Stimulated activated naive B cell treated with anti-CD40 and anti-IgM and Interleukin-4, amounts not matched to agents 10 μg/mL and 1 μg/mL and 100 μg/mL, for 72 hours (primary cell): ENCODE data around the gene C5orf34.
"Not testable (repeated sequence)": the region's sequence is repeated elsewhere in the genome, so short reads cannot be mapped to it uniquely, and the experiment has no call there.

Experiments
- ATAC-seq, 2 donors: fragments of 150-1000 bp; cut with Tn5 transposase; replicated peaks; 2 replicates each; pipeline ENCODE4 v1.10.0; 2021; ENCODE audit warnings: moderate library complexity in 1 of 2
- DNase-seq: peaks from one replicate; pipeline ENCODE4 v3.0.0; 2021
- H3K27ac Mint-ChIP-seq: one replicate; pipeline ENCODE4 v1.8.0; 2022; ENCODE audit warnings: mild to moderate bottlenecking, mixed read lengths
- H3K27me3 Mint-ChIP-seq, 2 donors: one replicate each; pipeline ENCODE4 v1.8.0; 2022; ENCODE audit warnings: mixed read lengths in 2 of 2
- H3K36me3 Mint-ChIP-seq, 2 donors: one replicate each; pipeline ENCODE4 v1.8.0; 2022; ENCODE audit warnings: mixed read lengths in 2 of 2, mild to moderate bottlenecking in 1 of 2
- H3K4me1 Mint-ChIP-seq, 2 donors: one replicate each; pipeline ENCODE4 v1.8.0; 2022; ENCODE audit warnings: mixed read lengths in 2 of 2, mild to moderate bottlenecking in 1 of 2
- H3K4me3 Mint-ChIP-seq, 2 donors: one replicate each; pipeline ENCODE4 v1.8.0; 2022; ENCODE audit warnings: mild to moderate bottlenecking in 2 of 2, mixed read lengths in 2 of 2, moderate library complexity in 1 of 2
- H3K9me3 Mint-ChIP-seq, 2 donors: one replicate each; pipeline ENCODE4 v1.8.0; 2022; ENCODE audit warnings: mixed read lengths in 2 of 2, mild to moderate bottlenecking in 1 of 2

The C5orf34 gene

GRCh38 chr5:43486353-43486752 lies 28.6 kb downstream of the C5orf34 start:
- Mint-ChIP-seq H3K27me3 (no peaks in the 10 kb centered on the region), H3K4me1 (peaks cover 12 to 26% of the 10 kb centered on the region in 2 donors), H3K36me3 (peaks cover 6 to 15% of the 10 kb centered on the region in 2 donors), H3K4me3 (no peak overlapping the region), H3K27ac (no peak overlapping the region), H3K9me3 (no peaks in the 10 kb centered on the region)
- ATAC-seq (no peak), DNase-seq (no peak)

- Mint-ChIP-seq H3K9me3 (no peaks in the 10 kb centered on the region), H3K27ac (peak overlapping the region; percentile 100), H3K4me1 (peaks cover 12 to 26% of the 10 kb centered on the region in 2 donors), H3K36me3 (peaks cover 6 to 18% of the 10 kb centered on the region in 2 donors), H3K27me3 (no peaks in the 10 kb centered on the region), H3K4me3 (peak overlapping the region in 1 of 2 donors; percentile 10)
- ATAC-seq, result no peak
- no peak for DNase-seq
Measured at GRCh38 chr5:43485406-43485805, 29.5 kb downstream of the C5orf34 start.

GRCh38 chr5:43484106-43484849 lies 30.7 kb downstream of the C5orf34 start:
- H3K9me3 Mint-ChIP-seq, result no peaks in the 10 kb centered on the region
- DNase-seq (peak; percentile 87), ATAC-seq (peak; percentile 72 to 78)
- peak overlapping the region; percentile 100 for H3K27ac Mint-ChIP-seq
- peak overlapping the region; percentile 89 to 97 for H3K4me3 Mint-ChIP-seq
- peaks cover 14 to 26% of the 10 kb centered on the region in 2 donors for H3K4me1 Mint-ChIP-seq
- H3K36me3 Mint-ChIP-seq, result peaks cover 3 to 18% of the 10 kb centered on the region in 2 donors
- no peaks in the 10 kb centered on the region for H3K27me3 Mint-ChIP-seq

- ATAC-seq (peak; percentile 89 to 92), DNase-seq (peak; percentile 81)
- peak within 1 kb of the TSS; percentile 89 to 97 for H3K4me3 Mint-ChIP-seq
- H3K9me3 Mint-ChIP-seq, result no peaks in the 10 kb centered on the region
- H3K4me1 Mint-ChIP-seq, result peaks cover 14 to 26% of the 10 kb centered on the region in 2 donors
- H3K36me3 Mint-ChIP-seq, result peaks cover 3 to 18% of the 10 kb centered on the region in 2 donors
- peak within 1 kb of the TSS; percentile 100 for H3K27ac Mint-ChIP-seq
- H3K27me3 Mint-ChIP-seq, result no peaks in the 10 kb centered on the region
Measured at GRCh38 chr5:43483298-43484105, 31.4 kb downstream of the C5orf34 start, which contains the start of gene TMEM267. TSS of gene TMEM267 (minus strand) at chr5:43483865. CDS start at chr5:43453969, 29,896 bp downstream.

GRCh38 chr5:43482490-43483297 lies 32.3 kb downstream of the C5orf34 start:
- H3K4me3 Mint-ChIP-seq, result peak overlapping the region; percentile 89 to 97
- peaks cover 1 to 19% of the 10 kb centered on the region in 2 donors for H3K36me3 Mint-ChIP-seq
- peak overlapping the region; percentile 100 for H3K27ac Mint-ChIP-seq
- no peaks in the 10 kb centered on the region for H3K9me3 Mint-ChIP-seq
- H3K27me3 Mint-ChIP-seq, result no peaks in the 10 kb centered on the region
- H3K4me1 Mint-ChIP-seq, result peaks cover 14 to 26% of the 10 kb centered on the region in 2 donors
- ATAC-seq (no peak), DNase-seq (no peak)

- Mint-ChIP-seq H3K27me3 (no peaks in the 10 kb centered on the region), H3K9me3 (peaks cover 14 to 17% of the 10 kb centered on the region in 2 donors), H3K27ac (no peak overlapping the region), H3K36me3 (peaks cover 58 to 79% of the 10 kb centered on the region in 2 donors), H3K4me3 (no peak overlapping the region), H3K4me1 (peaks cover 13 to 27% of the 10 kb centered on the region in 2 donors)
- DNase-seq (no peak), ATAC-seq (no peak)
Measured at GRCh38 chr5:43469671-43470391, 45.1 kb downstream of the C5orf34 start.

GRCh38 chr5:43467100-43467499 lies 47.8 kb downstream of the C5orf34 start:
- ATAC-seq (no peak), DNase-seq (no peak)
- Mint-ChIP-seq H3K27ac (no peak overlapping the region), H3K27me3 (no peaks in the 10 kb centered on the region), H3K9me3 (peaks cover 12 to 17% of the 10 kb centered on the region in 2 donors), H3K36me3 (peaks cover 43 to 69% of the 10 kb centered on the region in 2 donors), H3K4me1 (peaks cover 2 to 15% of the 10 kb centered on the region in 2 donors), H3K4me3 (no peak overlapping the region)

GRCh38 chr5:43465455-43465854 lies 49.5 kb downstream of the C5orf34 start:
- not testable (repeated sequence) for H3K4me3 Mint-ChIP-seq, H3K27me3 Mint-ChIP-seq, ATAC-seq, DNase-seq, H3K27ac Mint-ChIP-seq
- Mint-ChIP-seq H3K4me1 (peaks cover 4 to 21% of the 10 kb centered on the region in 2 donors), H3K36me3 (peaks cover 42 to 67% of the 10 kb centered on the region in 2 donors), H3K9me3 (peaks cover 10 to 17% of the 10 kb centered on the region in 2 donors)

GRCh38 chr5:43461066-43461465 lies 53.9 kb downstream of the C5orf34 start:
- no peaks in the 10 kb centered on the region for H3K27me3 Mint-ChIP-seq
- no peak for ATAC-seq
- peaks cover 0 to 2% of the 10 kb centered on the region in 2 donors for H3K9me3 Mint-ChIP-seq
- peaks cover 5 to 14% of the 10 kb centered on the region in 2 donors for H3K4me1 Mint-ChIP-seq
- H3K27ac Mint-ChIP-seq, result no peak overlapping the region
- H3K4me3 Mint-ChIP-seq, result no peak overlapping the region
- H3K36me3 Mint-ChIP-seq, result peaks cover 28 to 55% of the 10 kb centered on the region in 2 donors
- DNase-seq, result no peak

- no peaks in the 10 kb centered on the region for H3K27me3 Mint-ChIP-seq
- peaks cover 31 to 60% of the 10 kb centered on the region in 2 donors for H3K36me3 Mint-ChIP-seq
- ATAC-seq (no peak), DNase-seq (no peak)
- H3K9me3 Mint-ChIP-seq, result no peaks in the 10 kb centered on the region
- no peak overlapping the region for H3K27ac Mint-ChIP-seq
- H3K4me1 Mint-ChIP-seq, result peaks cover 3 to 4% of the 10 kb centered on the region in 2 donors
- H3K4me3 Mint-ChIP-seq, result no peak overlapping the region
Measured at GRCh38 chr5:43456556-43456955, 58.4 kb downstream of the C5orf34 start.

- Mint-ChIP-seq H3K4me1 (peaks cover 9 to 18% of the 10 kb centered on the region in 2 donors), H3K9me3 (peaks cover 31 to 44% of the 10 kb centered on the region in 2 donors), H3K36me3 (peaks cover 18 to 39% of the 10 kb centered on the region in 2 donors)
- ATAC-seq, H3K27ac Mint-ChIP-seq, H3K27me3 Mint-ChIP-seq, DNase-seq, H3K4me3 Mint-ChIP-seq: not testable (repeated sequence)
Measured at GRCh38 chr5:43441575-43441974, 73.4 kb downstream of the C5orf34 start.

GRCh38 chr5:43437062-43437660 lies 77.8 kb downstream of the C5orf34 start:
- Mint-ChIP-seq H3K27me3 (no peaks in the 10 kb centered on the region), H3K36me3 (peaks cover 1 to 13% of the 10 kb centered on the region in 2 donors), H3K4me1 (peaks cover 9 to 18% of the 10 kb centered on the region in 2 donors), H3K4me3 (no peak overlapping the region), H3K9me3 (peaks cover 23 to 36% of the 10 kb centered on the region in 2 donors), H3K27ac (no peak overlapping the region)
- DNase-seq, result no peak
- ATAC-seq, result no peak
